ENCODE results near the gene NDE1.

DNA sequence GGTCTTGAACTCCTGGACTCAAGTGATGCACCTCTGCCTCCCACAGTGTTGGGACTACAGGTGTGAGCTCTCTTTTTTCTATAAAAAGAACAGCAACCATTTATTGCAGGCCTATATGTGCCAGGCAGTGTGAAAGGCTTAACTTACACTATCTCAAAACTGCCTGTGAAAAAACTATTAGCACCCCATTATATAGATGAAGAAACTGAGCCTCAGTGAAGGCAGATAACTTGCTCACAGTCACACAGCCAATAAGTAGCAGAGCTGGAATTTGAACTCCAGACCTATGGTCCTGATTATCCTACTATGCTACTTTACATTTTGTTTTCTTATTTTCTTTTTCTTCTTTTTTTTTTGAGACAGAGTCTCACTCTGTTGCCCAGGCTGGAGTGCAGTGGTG lies 15.1 kb downstream of the NDE1 start:
- TF ChIP-seq POLR2AphosphoS5 (IDR thresholded peaks at IDR 0.05; ENCODE audit: control insufficient read depth, insufficient read depth, low read depth, low read length) (no peak), PHF21A (IDR thresholded peaks at IDR 0.05; ENCODE audit: borderline replicate concordance, low read depth) (no peak), TARDBP (IDR thresholded peaks at IDR 0.05) (no peak), SP1 (CRISPR knock-in tag; IDR thresholded peaks at IDR 0.05) (no peak), POLR2A (conservative IDR thresholded peaks at IDR 0.05) (no peak), FOXP1 (CRISPR knock-in tag; IDR thresholded peaks at IDR 0.05) (no peak), TAF1 (IDR thresholded peaks at IDR 0.05; ENCODE audit: control insufficient read depth, extremely low read depth, insufficient read depth, low read length, severe bottlenecking) (no peak), NR2F6 (CRISPR knock-in tag; IDR thresholded peaks at IDR 0.05) (no peak)
- TF ChIP-seq, protein P1, sequence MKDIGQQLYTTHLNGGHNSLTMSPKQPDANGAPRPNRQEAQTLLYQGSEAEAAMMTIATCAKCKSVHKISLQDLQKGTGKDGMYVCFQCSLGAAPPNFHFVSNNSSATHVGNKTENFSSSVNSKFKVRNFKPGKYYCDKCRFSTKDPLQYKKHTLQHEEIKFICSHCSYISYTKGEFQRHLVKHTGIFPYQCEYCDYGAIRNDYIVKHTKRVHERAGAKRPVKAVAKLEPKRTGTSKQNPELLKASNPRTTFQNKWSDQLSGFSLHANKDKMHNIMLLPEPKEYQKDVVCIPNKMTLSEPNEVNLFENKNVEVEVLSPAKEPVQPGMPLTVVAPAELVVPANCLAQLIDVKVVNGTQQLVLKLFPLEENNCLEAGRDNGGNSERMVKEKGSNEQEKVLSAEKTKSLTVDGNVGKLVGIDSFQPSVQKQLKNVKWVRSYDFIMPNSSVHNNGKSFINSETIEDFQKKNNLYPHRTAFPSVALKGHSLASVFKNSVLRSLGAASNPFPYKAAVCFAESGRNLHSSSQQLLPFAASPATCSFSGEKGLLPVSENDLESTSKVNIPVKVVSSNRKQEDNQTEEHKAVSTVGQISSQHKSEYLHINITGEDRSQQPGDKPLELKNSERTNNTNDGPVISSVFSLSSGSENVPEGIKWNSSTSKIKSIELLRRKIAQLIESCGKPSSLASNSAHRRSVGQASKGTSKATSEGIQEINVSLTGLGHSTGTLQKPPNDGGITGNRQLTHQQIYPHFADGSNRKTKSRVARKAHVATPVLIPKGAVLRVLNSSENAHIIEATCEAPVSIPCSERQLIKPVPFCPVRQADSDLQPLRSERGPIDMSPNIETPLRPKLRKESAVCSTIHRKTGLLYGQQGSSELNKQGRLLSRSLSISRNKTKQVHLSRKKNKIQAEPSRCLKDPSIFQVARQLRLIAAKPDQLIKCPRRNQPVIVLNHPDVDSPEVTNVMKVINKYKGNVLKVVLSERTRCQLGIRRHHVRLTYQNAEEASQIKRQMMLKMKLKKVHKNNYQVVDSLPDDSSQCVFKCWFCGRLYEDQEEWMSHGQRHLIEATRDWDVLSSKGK (CRISPR knock-in tag; IDR thresholded peaks at IDR 0.05): no peak
